GM23248 (cell line): ENCODE measurements around the gene RACK1.

Source experiments
- EZH2 ChIP-seq: fragments of 200-600 bp; sonication (generic); IDR thresholded peaks from 2 replicates; pipeline ENCODE4 v1.6.1; 2018; ENCODE audit warnings: antibody characterized with exemption, mild to moderate bottlenecking; ENCODE audit not compliant: insufficient read depth, poor library complexity, severe bottlenecking
- EZH2phosphoT487 ChIP-seq: fragments of 200-600 bp; sonication (generic); IDR thresholded peaks from 2 replicates; pipeline ENCODE4 v1.6.1; 2018; ENCODE audit warnings: antibody characterized with exemption, moderate library complexity, mild to moderate bottlenecking, low read depth; ENCODE audit not compliant: insufficient read depth

- TF ChIP-seq EZH2phosphoT487 (no peak), EZH2 (no peak)
These were observed 24.9 kb downstream of the RACK1 start for GRCh38 chr5:181218795-181219124.
